Measurements from ENCODE around the gene LCP2.

GRCh38 chr5:170293273-170293672, 4.3 kb downstream of the LCP2 start:
- TF ChIP-seq CTCF (conservative IDR thresholded peaks at IDR 0.05; ENCODE audit: low read depth, low read length) (no peak), USF2 (IDR thresholded peaks at IDR 0.05; ENCODE audit: low read depth, low read length) (no peak), RAD21 (IDR thresholded peaks at IDR 0.05; ENCODE audit: low read length) (no peak), MAFK (IDR thresholded peaks at IDR 0.05; ENCODE audit: low read depth, low read length) (no peak)
